HCT116 (cell line): ENCODE measurements around the gene FKBP15. TPM values are rescaled to one million over a fixed set of nuclear protein-coding genes. Genes with fewer than 3 reads are reported as not detected.

ENCODE experiments used
- ATAC-seq: fragments of 200-7000 bp; cut with Tn5 transposase; 2 replicates; pipeline ENCODE4 v1.9.1; 2020; ENCODE audit warnings: mild to moderate bottlenecking, moderate library complexity
- BruUV-seq: library from RNA; stranded (reverse); fragments of 400-500 nt; replicated peaks from 2 replicates; lab custom pipeline; 2021; lab: Mats Ljungman, UMichigan
- CTCF ChIA-PET: fragments of 300-600 bp; sonication (Branson Sonifier 250); formaldehyde crosslinking; loops from one replicate; lab custom pipeline; 2021; ENCODE audit warnings: antibody characterized with exemption; lab: Charles Lee
- POLR2A ChIA-PET: fragments of 300-600, 350-600 bp; sonication (Branson Sonifier 250); formaldehyde crosslinking; loops from one replicate; lab custom pipeline; 2021; ENCODE audit warnings: antibody characterized with exemption; lab: Charles Lee
- RAD21 ChIA-PET, 2 experiments: fragments of 300-600 bp; sonication (Branson Sonifier 250); formaldehyde crosslinking; loops; one replicate each; lab custom pipeline; 2023; ENCODE audit warnings: low total read pairs in 2 of 2; ENCODE audit not compliant: uncharacterized antibody in 2 of 2, unreplicated experiment in 2 of 2, low non-redundant PET in 1 of 2; lab: Charles Lee
- DNase-seq: peaks from one replicate; pipeline ENCODE4 v3.0.0-alpha.2; 2010; ENCODE audit warnings: low read depth, low spot score
- H2AFZ ChIP-seq: fragments of 200-600 bp; shearing (Covaris generic), sonication (generic); 2 replicates; pipeline ENCODE4 v1.6.1; 2017; ENCODE audit warnings: low read depth, mixed run types, mixed read lengths, antibody characterized with exemption, low read length; ENCODE audit not compliant: poor library complexity, severe bottlenecking
- H3K27ac ChIP-seq: 2 replicates; pipeline ENCODE4 v1.5.1; 2012; ENCODE audit warnings: low read depth, low read length
- H3K27me3 ChIP-seq: fragments of 200-600 bp; sonication (generic); 2 replicates; pipeline ENCODE4 v1.6.1; 2016; ENCODE audit warnings: mixed run types, low read length, mixed read lengths; ENCODE audit not compliant: insufficient read depth
- H3K36me3 ChIP-seq, 2 experiments: fragments of 200-500 bp in 1 of 2; fragments of 200-600 bp in 1 of 2; sonication (Bioruptor generic) in 1 of 2; sonication (generic) in 1 of 2; 2 replicates each; pipeline versions ENCODE4 v1.5.1 to v1.6.1; 2014 to 2016; ENCODE audit warnings: low read length in 2 of 2, inconsistent platforms in 1 of 2, mixed read lengths in 1 of 2, mixed run types in 1 of 2; ENCODE audit not compliant: insufficient read depth in 2 of 2, control insufficient read depth in 1 of 2
- H3K4me1 ChIP-seq, 2 experiments: fragments of 200-600 bp in 1 of 2; sonication (generic) in 1 of 2; 2 replicates each; pipeline versions ENCODE4 v1.5.1 to v1.6.1; 2012 to 2017; ENCODE audit warnings: low read length in 2 of 2, inconsistent platforms in 1 of 2, mild to moderate bottlenecking in 1 of 2, mixed read lengths in 1 of 2, mixed run types in 1 of 2, moderate library complexity in 1 of 2; ENCODE audit not compliant: insufficient read depth in 2 of 2, control insufficient read depth in 1 of 2
- H3K4me2 ChIP-seq: fragments of 200-600 bp; sonication (generic); 2 replicates; pipeline ENCODE4 v1.6.1; 2017; ENCODE audit warnings: mixed run types, low read length, mixed read lengths
- H3K4me3 ChIP-seq, 2 experiments: fragments of 200-600 bp in 1 of 2; sonication (generic) in 1 of 2; replicated peaks in 1 of 2; 2 replicates each; pipeline ENCODE4 v1.5.1; 2011 to 2016; ENCODE audit warnings: low read length in 2 of 2, control low read depth in 1 of 2, low read depth in 1 of 2, mild to moderate bottlenecking in 1 of 2, mixed read lengths in 1 of 2, mixed run types in 1 of 2
- H3K79me2 ChIP-seq: fragments of 200-600 bp; sonication (generic); 2 replicates; pipeline ENCODE4 v1.6.1; 2017; ENCODE audit warnings: mild to moderate bottlenecking, mixed run types, low read length, moderate library complexity, mixed read lengths; ENCODE audit not compliant: insufficient read depth
- H3K9ac ChIP-seq: fragments of 200-600 bp; sonication (generic); 2 replicates; pipeline ENCODE4 v1.6.1; 2016; ENCODE audit warnings: low read length, mixed read lengths
- H3K9me2 ChIP-seq: fragments of 200-600 bp; sonication (generic), shearing (Covaris generic); 2 replicates; pipeline ENCODE4 v1.6.1; 2017; ENCODE audit warnings: mixed run types, mild to moderate bottlenecking, moderate library complexity; ENCODE audit not compliant: insufficient read depth
- H3K9me3 ChIP-seq, 2 experiments: fragments of 200-500 bp in 1 of 2; fragments of 200-600 bp in 1 of 2; sonication (Bioruptor generic) in 1 of 2; sonication (generic) in 1 of 2; 2 replicates each; pipeline ENCODE4 v1.6.1; 2014 to 2017; ENCODE audit warnings: low read length in 2 of 2, mixed read lengths in 2 of 2, inconsistent platforms in 1 of 2, low read depth in 1 of 2, mild to moderate bottlenecking in 1 of 2, mixed run types in 1 of 2, moderate library complexity in 1 of 2; ENCODE audit not compliant: control insufficient read depth in 1 of 2, insufficient read depth in 1 of 2
- H4K20me1 ChIP-seq: fragments of 200-600 bp; sonication (generic), shearing (Covaris generic); 2 replicates; pipeline ENCODE4 v1.6.1; 2017; ENCODE audit warnings: mixed run types, mild to moderate bottlenecking, moderate library complexity; ENCODE audit not compliant: insufficient read depth
- CBX3 ChIP-seq: IDR thresholded peaks from 2 replicates; pipeline ENCODE4 v1.6.1; 2012; ENCODE audit warnings: low read depth
- EGR1 ChIP-seq: IDR thresholded peaks from 2 replicates; pipeline ENCODE4 v1.6.1; 2012; ENCODE audit warnings: low read depth
- ELF1 ChIP-seq: IDR thresholded peaks from 2 replicates; pipeline ENCODE4 v1.6.1; 2012; ENCODE audit warnings: low read depth, borderline replicate concordance
- EZH2 ChIP-seq: fragments of 200-600 bp; sonication (generic); IDR thresholded peaks from 2 replicates; pipeline ENCODE4 v1.6.1; 2017; ENCODE audit warnings: antibody characterized with exemption, mixed run types
- EZH2phosphoT487 ChIP-seq: fragments of 200-600 bp; IDR thresholded peaks from 2 replicates; pipeline ENCODE4 v1.6.1; 2018; ENCODE audit warnings: antibody characterized with exemption, borderline replicate concordance
- FOSL1 ChIP-seq: IDR thresholded peaks from 2 replicates; pipeline ENCODE4 v1.6.1; 2012; ENCODE audit warnings: low read depth
- POLR2A ChIP-seq: IDR thresholded peaks from 2 replicates; pipeline ENCODE4 v1.7.0; 2011; ENCODE audit warnings: borderline replicate concordance; ENCODE audit not compliant: insufficient read depth, insufficient read length; ENCODE audit errors: extremely low read depth
- SIN3A ChIP-seq: IDR thresholded peaks from 2 replicates; pipeline ENCODE4 v1.6.1; 2012; ENCODE audit warnings: low read depth
- SP1 ChIP-seq: IDR thresholded peaks from 2 replicates; pipeline ENCODE4 v1.6.1; 2012; ENCODE audit warnings: low read depth
- TCF7L2 ChIP-seq: IDR thresholded peaks from 2 replicates; pipeline ENCODE4 v1.7.0; 2011; ENCODE audit warnings: borderline replicate concordance, inconsistent platforms; ENCODE audit not compliant: insufficient read depth, insufficient read length; ENCODE audit errors: extremely low read depth
- ZFX ChIP-seq: fragments of 450-650 bp; IDR thresholded peaks from 2 replicates; pipeline ENCODE4 v1.6.1; 2017
- intact Hi-C: fragments of 100-400 bp; cut with micrococcal nuclease; formaldehyde crosslinking; loops from 2 replicates; pipeline ENCODE4 v1.10.0; 2022
- total RNA-seq: library from RNA; stranded (reverse); gene quantifications from one replicate; pipeline ENCODE4 v1.2.1, GENCODE V29; 2021; ENCODE audit not compliant: unreplicated experiment
- TF ChIP-seq, protein P1 (sequence below): IDR thresholded peaks from 2 replicates; pipeline ENCODE4 v1.6.1; 2012
- TF ChIP-seq, protein P2 (sequence below): IDR thresholded peaks from 2 replicates; pipeline ENCODE4 v1.6.1; 2011; ENCODE audit warnings: mild to moderate bottlenecking, low read length, moderate library complexity; ENCODE audit not compliant: insufficient replicate concordance; ENCODE audit errors: extremely low read depth

Gene FKBP15
- total RNA-seq, 1 experiment from 2014 or later, result 13.8 TPM

DNA sequence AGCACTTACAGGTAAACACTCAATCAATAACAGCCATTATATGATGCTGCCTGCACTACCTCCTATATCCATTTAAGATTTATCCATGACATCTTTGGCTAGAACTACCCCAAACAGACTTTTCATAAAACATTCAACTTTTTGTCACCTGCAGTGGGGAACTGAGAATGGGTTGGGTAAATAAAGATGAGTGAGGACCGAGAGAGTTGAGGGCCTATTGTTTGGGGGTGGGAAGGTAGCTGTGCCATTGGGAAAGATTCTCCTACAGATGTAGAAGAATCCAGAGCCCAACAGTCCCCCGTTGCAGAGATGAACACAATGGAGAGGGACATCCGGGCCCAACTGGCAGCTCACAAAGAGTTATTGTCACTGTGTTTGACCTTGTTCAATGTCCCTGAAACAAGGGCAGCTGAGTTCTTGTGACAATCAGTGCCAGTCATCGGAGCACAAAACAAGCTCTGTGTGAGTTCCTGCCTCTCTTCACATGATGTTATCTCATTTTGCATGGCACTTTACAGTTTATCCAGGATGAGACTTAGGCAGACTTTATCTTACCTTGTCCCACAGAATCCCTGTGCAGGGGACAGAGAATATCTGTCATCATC is 81.8 kb downstream of the FKBP15 start:
- CTCF ChIA-PET, result no interaction called here
- no peak overlapping the region for H3K9ac ChIP-seq
- no peak overlapping the region for H3K4me2 ChIP-seq
- TF ChIP-seq FOSL1 (no peak), POLR2A (no peak), EGR1 (no peak)
- TF ChIP-seq, protein P1, sequence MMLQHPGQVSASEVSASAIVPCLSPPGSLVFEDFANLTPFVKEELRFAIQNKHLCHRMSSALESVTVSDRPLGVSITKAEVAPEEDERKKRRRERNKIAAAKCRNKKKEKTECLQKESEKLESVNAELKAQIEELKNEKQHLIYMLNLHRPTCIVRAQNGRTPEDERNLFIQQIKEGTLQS, result no peak
- H3K4me3 ChIP-seq, result no peak overlapping the region
- RAD21 ChIA-PET, result no interaction called here
- intact Hi-C loops, result no loop called here
- H3K9me2 ChIP-seq, result no peaks in the 10 kb centered on the region
- no peak overlapping the region for H3K27ac ChIP-seq
- no peak for ATAC-seq
- POLR2A ChIA-PET, result no interaction called here
- H3K79me2 ChIP-seq, result no peaks in the 10 kb centered on the region
- DNase-seq, result no peak
- no TSS peak for BruUV-seq
- no peaks in the 10 kb centered on the region for H3K36me3 ChIP-seq
- H3K9me3 ChIP-seq, result no peaks in the 10 kb centered on the region
- H3K27me3 ChIP-seq, result peaks cover 30% of the 10 kb centered on the region; the same call in 1 of the 2 replicates
- no peaks in the 10 kb centered on the region for H4K20me1 ChIP-seq
- no peaks in the 10 kb centered on the region for H3K4me1 ChIP-seq
- no peak overlapping the region for H2AFZ ChIP-seq

DNA sequence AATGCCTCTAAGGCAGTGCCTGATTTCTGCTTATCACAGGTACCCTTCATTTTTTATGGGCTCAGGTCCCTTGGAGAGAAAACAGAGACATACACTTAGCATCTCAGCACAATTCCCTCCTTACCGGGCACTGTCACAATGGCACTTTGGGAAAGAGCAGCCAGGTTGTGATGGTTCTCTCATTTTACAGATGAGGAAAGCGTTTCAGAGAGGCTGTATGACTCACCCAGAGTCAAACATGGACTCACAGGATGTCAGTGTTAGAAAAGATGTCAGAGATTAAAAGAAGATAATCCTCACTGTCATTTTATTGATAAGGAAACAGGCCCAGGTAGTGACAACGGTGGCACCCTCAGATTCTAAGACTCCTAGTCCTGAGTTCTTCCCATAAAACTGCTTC is 82.3 kb downstream of the FKBP15 start:
- intact Hi-C loops, result no loop called here
- no peak overlapping the region for H2AFZ ChIP-seq
- DNase-seq, result no peak
- POLR2A ChIA-PET, result no interaction called here
- no peaks in the 10 kb centered on the region for H3K36me3 ChIP-seq
- H3K4me1 ChIP-seq, result no peaks in the 10 kb centered on the region
- no peaks in the 10 kb centered on the region for H3K9me3 ChIP-seq
- no peak overlapping the region for H3K4me3 ChIP-seq
- peaks cover 32% of the 10 kb centered on the region; the same call in 1 of the 2 replicates for H3K27me3 ChIP-seq
- no peak overlapping the region for H3K9ac ChIP-seq
- no peak for ATAC-seq
- CTCF ChIA-PET, result no interaction called here
- H3K9me2 ChIP-seq, result no peaks in the 10 kb centered on the region
- TF ChIP-seq SIN3A, result no peak
- no peak for TF ChIP-seq EZH2phosphoT487
- TF ChIP-seq, protein P1, result no peak
- TF ChIP-seq ZFX, result no peak
- TF ChIP-seq SP1, result no peak
- TF ChIP-seq TCF7L2, result no peak
- no peak for TF ChIP-seq ELF1
- TF ChIP-seq, protein P2, sequence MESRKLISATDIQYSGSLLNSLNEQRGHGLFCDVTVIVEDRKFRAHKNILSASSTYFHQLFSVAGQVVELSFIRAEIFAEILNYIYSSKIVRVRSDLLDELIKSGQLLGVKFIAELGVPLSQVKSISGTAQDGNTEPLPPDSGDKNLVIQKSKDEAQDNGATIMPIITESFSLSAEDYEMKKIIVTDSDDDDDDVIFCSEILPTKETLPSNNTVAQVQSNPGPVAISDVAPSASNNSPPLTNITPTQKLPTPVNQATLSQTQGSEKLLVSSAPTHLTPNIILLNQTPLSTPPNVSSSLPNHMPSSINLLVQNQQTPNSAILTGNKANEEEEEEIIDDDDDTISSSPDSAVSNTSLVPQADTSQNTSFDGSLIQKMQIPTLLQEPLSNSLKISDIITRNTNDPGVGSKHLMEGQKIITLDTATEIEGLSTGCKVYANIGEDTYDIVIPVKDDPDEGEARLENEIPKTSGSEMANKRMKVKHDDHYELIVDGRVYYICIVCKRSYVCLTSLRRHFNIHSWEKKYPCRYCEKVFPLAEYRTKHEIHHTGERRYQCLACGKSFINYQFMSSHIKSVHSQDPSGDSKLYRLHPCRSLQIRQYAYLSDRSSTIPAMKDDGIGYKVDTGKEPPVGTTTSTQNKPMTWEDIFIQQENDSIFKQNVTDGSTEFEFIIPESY, result no peak
- TF ChIP-seq CBX3, result no peak
- no peak for TF ChIP-seq EZH2
- no TSS peak for BruUV-seq
- H4K20me1 ChIP-seq, result no peaks in the 10 kb centered on the region
- H3K4me2 ChIP-seq, result no peak overlapping the region
- RAD21 ChIA-PET, result no interaction called here
- no peaks in the 10 kb centered on the region for H3K79me2 ChIP-seq
- H3K27ac ChIP-seq, result no peak overlapping the region
